Measurements from ENCODE around the gene PRSS8.
"Not testable (repeated sequence)": the region's sequence is repeated elsewhere in the genome, so short reads cannot be mapped to it uniquely, and the experiment has no call there.

Gene PRSS8

GRCh38 chr16:31135535-31136286, at the start of gene PRSS8:
Gene PRSS8 (minus strand): TSS chr16:31135727. CDS start chr16:31135498, 229 bp downstream.
- peak; percentile 65 for DNase-seq

GRCh38 chr16:31184888-31185287, 49.4 kb upstream of the PRSS8 start:
- DNase-seq, result no peak

DNA sequence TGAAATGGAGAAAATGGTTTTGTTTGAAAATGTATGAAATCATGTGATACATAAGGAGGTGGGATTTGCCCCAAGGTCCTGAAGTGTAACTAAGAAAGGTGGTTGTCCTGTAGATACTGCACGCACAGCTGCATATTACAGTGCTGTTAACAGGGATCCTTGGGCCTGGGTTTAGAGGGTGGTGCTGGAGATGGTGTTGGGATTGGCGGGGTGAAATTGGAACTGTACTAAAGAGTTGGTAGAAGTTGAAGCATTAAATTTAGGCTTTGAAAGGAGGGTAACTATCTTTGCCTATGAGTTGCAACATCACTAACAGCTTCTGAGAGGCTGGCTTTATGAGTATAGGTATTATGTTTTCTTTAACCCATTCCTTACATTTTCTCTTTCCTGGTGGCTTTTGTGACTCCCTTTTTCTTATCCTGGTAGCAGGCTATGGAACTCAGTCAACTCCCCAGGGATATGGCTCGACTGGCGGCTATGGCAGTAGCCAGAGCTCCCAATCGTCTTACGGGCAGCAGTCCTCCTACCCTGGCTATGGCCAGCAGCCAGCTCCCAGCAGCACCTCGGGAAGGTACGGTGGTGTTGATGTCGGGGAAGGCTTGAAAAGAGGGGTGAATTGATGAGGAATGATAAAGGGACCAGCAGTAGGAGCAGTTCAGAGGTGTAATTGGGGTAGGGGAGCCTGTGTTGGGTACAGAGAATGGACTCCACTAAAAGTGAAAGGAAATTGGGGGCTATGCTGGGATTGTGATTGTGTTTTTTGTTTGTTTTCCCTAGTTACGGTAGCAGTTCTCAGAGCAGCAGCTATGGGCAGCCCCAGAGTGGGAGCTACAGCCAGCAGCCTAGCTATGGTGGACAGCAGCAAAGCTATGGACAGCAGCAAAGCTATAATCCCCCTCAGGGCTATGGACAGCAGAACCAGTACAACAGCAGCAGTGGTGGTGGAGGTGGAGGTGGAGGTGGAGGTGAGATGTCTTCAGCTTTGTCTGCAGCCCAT, 48.2 kb upstream of the PRSS8 start:
- no peak for DNase-seq

GRCh38 chr16:31182391-31182790, 46.9 kb upstream of the PRSS8 start:
- no peak for DNase-seq

- DNase-seq, result peak; percentile 66
Observed at GRCh38 chr16:31181102-31181830, 45.7 kb upstream of the PRSS8 start.

- peak; percentile 95 for DNase-seq
Observed at GRCh38 chr16:31179747-31180459, 44.4 kb upstream of the PRSS8 start, which contains the start of gene FUS. Gene FUS (plus strand): TSS chr16:31180139. CDS start chr16:31180215, 76 bp downstream.

- no peak for DNase-seq
Observed at GRCh38 chr16:31179219-31179746, 43.8 kb upstream of the PRSS8 start.

DNA sequence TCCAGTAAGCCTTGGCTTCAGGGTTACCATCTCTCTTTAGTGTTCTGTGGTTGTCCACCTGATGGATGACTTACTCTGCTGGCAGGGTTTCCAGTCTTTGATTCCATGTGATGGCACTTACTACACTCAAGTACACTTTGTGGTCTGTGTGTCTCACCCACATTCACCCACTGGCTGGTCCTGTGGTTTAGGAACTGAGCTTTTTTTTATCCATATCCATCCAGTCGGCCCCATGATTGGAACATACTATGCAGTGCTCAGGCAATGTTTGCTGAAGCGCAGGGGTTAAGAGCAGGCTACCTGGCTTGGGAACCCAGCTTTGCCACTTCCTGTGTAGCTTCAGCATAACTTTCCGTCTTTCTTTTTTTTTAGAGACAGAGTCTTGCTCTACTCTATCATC, 41.6 kb upstream of the PRSS8 start:
- peak; percentile 67 for DNase-seq

DNA sequence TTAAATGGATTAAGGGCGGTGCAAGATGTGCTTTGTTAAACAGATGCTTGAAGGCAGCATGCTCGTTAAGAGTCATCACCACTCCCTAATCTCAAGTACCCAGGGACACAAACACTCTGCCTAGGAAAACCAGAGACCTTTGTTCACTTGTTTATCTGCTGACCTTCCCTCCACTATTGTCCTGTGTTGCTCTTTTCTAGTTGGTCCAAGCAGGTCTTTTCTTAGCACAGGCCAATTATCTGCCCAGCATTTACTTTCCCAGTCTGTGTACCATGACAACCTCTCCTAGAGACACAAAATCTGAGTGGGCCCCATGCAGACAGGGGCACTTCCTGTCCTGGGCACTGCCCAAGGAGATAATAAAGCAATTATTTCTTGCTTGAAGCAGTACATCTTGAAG, 34.5 kb upstream of the PRSS8 start:
- peak; percentile 41 for DNase-seq

DNA sequence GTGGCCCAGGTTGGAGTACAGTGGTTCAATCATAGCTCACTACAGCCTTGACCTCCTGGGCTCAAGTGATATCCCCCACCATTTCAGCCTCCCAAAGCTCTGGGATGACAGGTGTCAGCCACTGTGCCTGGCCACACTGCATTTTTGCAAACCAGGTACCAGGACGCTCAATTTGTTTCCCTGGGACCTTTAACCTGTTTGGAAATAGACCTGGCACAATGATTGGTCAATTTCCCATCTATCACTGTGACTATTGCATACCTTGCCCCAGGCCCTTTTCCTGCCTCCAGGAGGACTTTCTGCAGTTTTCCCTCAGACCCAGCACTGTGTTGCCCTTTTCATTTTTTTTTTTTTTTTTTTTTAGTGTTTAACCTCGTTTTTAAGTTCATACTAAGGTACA, 33.3 kb upstream of the PRSS8 start:
- no peak for DNase-seq

- DNase-seq, result no peak
Observed at GRCh38 chr16:31167315-31167714, 31.8 kb upstream of the PRSS8 start.

- peak; percentile 64 for DNase-seq
Observed at GRCh38 chr16:31157136-31157535, 21.6 kb upstream of the PRSS8 start.

DNA sequence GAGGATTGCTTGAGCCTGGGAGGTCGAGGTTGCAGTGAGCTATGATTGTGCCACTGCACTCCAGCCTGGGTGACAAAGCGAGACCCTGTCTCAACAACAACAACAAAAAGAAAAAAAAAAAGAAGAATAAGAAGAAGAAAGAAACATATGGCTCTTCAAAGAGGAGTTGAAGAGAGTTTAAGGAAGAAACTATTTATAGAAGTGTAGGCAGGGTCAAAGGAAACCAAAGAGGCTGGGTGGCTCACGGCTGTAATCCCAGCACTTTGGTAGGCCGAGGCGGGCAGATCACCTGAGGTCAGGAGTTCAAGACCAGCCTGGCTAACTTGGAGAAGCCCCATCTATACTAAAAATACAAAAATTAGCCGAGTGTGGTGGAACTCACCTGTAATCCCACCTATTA, 15.4 kb upstream of the PRSS8 start:
- DNase-seq, result not testable (repeated sequence)

- DNase-seq, result no peak
Observed at GRCh38 chr16:31149894-31150890, 14.7 kb upstream of the PRSS8 start, which contains the start of gene PRSS36. Gene PRSS36 (minus strand): TSS chr16:31150066. CDS start chr16:31150035, 31 bp downstream.

DNA sequence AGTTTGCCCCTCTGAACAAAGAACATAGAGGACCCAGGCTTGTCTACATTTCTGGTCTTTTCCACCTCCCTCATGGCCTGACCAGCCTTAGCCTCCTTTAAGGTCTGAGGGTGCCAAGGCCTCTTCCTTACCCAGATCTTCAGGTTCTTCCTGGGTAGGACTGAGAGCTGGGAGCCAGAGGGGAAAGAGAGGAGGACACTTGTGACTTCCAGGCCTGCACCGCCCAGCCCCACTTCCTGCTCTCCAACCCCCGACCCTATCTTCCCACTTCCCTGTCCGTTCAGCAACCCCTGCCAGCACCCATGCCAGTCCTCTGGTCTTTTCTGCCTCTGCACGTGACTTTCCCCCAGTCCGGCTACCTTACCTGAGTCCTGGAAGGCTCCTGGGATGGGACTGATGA, 13.8 kb upstream of the PRSS8 start:
- DNase-seq, result no peak

DNA sequence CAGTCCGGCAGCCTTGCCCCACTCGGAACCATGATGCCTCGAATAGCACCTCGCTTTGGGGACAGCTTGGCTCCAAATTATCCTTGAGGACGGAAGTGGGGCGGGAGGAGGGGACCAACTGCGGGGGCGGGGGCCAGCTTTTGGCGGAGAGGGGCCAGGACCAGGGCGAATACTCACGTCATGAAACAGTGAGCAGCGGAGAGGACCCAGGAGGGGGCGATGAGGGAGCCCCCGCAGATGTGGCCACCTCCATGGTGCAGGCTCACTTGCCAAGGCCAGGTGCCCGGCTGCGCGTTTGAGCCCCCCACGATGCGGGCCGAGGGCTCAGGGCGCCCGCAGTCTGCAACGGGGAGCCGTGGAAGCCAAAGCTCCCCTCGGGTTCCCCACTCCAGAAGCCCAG, 13.4 kb upstream of the PRSS8 start:
- no peak for DNase-seq

GRCh38 chr16:31148281-31148728, 12.8 kb upstream of the PRSS8 start:
- DNase-seq, result no peak

- no peak for DNase-seq
Observed at GRCh38 chr16:31147574-31147973, 12.0 kb upstream of the PRSS8 start.

- no peak for DNase-seq
Observed at GRCh38 chr16:31145398-31145990, 10.0 kb upstream of the PRSS8 start.

GRCh38 chr16:31144418-31144817, 8.9 kb upstream of the PRSS8 start:
- DNase-seq, result not testable (repeated sequence)
